ENCODE data around the gene C4orf36. TPM values are rescaled to one million over a fixed set of nuclear protein-coding genes. Genes with fewer than 3 reads are reported as not detected.

Gene C4orf36, protein sequence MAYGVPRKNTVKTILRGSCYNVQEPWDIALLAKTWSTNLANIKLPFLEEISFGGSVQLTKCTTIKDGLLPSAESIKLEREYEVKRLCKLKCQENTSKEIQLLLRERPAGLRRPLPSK
- total RNA-seq (0.44 TPM), polyA plus RNA-seq (ENCODE audit: insufficient read depth in 1 of 8, insufficient read length in 8 of 8, low replicate concordance in 1 of 8) (under 1 TPM in 4 of 8 donors, not detected in 4; 0.21 to 0.32 (median 0.24) TPM)
- long read RNA-seq, donor 1 = 0 reads
- long read RNA-seq, donor 2 = 0 reads
- long read RNA-seq, donor 3 = 0 reads
- long read RNA-seq, donor 4 = 0 reads
- long read RNA-seq, donor 5 = 0 reads
- long read RNA-seq, donor 6 = 0 reads
- long read RNA-seq, donor 7 = 0 reads
- long read RNA-seq, donor 8 = 0 reads
- long read RNA-seq, donor 9 = 0 reads
- long read RNA-seq, donor 10 = 0 reads
- long read RNA-seq, donor 11 = 0 reads

DNA sequence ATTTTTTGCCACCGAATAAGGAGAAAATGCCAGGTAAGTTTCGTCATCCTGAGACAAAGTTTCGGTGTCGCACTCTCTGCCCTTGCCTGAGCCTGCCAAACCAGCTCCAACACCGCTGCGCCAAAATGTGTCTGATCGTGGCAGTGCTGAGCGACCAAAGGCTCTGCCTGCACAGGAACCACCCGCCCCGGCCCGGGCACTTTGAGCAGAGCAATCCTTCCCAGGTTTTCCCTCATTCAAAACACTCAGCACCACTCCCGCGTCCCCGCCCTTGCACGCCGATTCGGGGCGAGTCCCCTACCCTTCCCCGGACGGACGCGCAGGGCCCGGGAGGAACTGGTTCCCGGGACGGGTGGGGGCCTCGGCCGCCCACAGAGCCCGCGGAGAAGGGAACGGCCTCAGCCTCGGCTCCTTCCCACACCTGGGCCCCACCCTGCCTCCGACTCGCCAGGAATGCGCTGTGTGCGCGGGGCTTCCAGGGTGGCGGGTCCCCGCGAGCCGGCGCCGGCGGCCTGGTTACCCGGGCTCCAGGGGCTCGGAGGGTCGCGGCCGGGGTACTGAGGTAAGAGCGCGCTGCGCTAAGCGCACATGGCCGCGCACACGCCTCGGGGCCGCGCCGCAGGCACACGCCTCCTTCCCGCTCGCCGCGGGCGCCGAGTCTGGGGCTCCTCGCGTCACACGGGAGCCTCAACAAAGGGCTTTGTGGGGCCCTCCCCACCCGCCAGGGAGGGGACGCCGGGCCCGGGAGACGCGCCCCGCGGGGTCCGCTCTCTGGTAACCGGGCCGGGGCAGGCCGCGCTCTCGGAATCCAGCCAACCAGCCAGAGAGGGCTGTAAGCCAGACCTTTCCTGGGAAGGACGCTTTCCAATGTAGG is at the start of gene C4orf36:
TSS of gene C4orf36 (minus strand) at position 661 of the 874 bp plus-strand sequence. CDS start 902 bp downstream, outside the sequence.
- under 1% methylated on average over 83 of the region's 84 CpGs for WGBS (ENCODE audit: insufficient coverage)
- Histone ChIP-seq H3K27me3 (ENCODE audit: control insufficient read depth, insufficient read depth, low read length) (peaks cover 12% of the 10 kb centered on the region), H3K4me1 (ENCODE audit: control insufficient read depth, insufficient read depth, low read length) (peaks cover 6% of the 10 kb centered on the region), H3K27ac (ENCODE audit: low read length) (no peak within 1 kb of the TSS), H3K9me3 (replicated peaks; ENCODE audit: control insufficient read depth, low read depth, low read length) (no peaks in the 10 kb centered on the region), H3K36me3 (ENCODE audit: control insufficient read depth, insufficient read depth, low read length) (no peaks in the 10 kb centered on the region), H3K4me3 (ENCODE audit: low read length) (peak within 1 kb of the TSS; percentile 66)
- DNase-seq = peak; percentile 72

DNA sequence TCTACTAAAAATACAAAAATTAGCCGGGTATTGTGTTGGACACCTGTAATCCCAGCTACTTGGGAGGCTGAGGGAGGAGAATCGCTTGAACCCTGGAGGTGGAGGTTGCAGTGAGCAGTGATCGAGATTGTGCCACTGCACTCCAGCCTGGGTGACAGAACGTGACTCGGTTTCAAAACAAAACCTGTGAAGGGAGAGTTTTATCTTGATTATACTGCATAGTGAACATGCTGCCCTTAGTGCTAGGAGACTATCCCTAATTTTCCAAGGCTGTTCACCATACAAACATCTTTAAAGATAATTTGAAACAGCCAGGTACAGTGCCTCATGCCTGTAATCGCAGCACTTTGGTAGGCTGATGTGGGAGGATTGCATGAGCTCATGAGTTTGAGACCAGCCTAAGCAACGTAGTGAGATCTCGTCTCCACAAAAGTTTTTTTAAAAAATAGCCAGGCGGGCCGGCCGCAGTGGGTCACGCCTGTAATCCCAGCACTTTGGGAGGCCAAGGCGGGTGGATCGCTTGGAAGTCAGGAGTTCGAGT is 48.8 kb upstream of the C4orf36 start:
- Histone ChIP-seq H3K27ac (ENCODE audit: low read length) (no peak overlapping the region), H3K36me3 (ENCODE audit: control insufficient read depth, insufficient read depth, low read length) (no peaks in the 10 kb centered on the region), H3K4me3 (ENCODE audit: low read length) (no peak overlapping the region), H3K9me3 (replicated peaks; ENCODE audit: control insufficient read depth, low read depth, low read length) (no peaks in the 10 kb centered on the region), H3K27me3 (ENCODE audit: control insufficient read depth, insufficient read depth, low read length) (peaks cover 4% of the 10 kb centered on the region), H3K4me1 (ENCODE audit: control insufficient read depth, insufficient read depth, low read length) (peaks cover 4% of the 10 kb centered on the region)
- 86% methylated on average over 12 of the region's 15 CpGs for WGBS (ENCODE audit: insufficient coverage)
- DNase-seq = no peak

DNA sequence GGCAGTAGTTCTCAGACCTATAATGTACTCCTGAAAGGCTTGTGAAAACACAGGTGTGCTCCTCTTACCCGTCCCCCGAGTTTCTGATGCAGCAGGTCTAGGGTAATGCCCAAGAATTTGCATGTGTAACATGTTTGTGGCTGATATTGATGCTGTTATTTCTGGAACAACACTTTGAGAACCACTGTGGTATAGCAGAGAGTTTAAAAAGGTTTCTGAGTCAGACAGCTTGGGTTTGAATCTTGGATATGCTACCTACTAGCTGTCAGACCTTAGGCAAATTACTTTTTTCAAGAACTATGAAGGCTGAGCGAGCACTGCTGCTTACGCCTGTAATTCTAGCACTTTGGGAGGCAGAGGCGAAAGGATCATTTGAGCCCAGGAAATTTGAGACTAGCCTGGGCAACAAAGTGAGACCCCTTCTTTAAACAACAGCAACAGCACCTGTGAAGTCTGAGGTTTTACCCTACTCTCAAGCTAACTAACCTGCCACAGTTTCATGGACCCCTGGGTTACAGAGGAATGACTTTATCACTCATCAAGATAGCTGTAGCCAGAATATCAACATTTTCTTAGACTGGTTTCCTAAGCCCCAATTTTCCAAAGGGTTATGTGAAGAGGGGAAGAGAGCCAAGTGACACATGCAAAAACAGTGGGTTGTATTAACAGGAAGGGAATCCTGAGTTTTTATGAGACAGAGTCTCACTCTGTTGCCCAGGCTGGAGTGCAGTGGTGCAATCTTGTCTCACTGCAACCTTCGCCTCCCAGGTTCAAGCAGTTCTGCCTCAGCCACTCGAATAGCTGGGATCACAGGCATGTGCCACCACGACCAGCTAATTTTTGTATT is 47.7 kb upstream of the C4orf36 start:
- Histone ChIP-seq H3K27ac (ENCODE audit: low read length) (no peak overlapping the region), H3K4me1 (ENCODE audit: control insufficient read depth, insufficient read depth, low read length) (peaks cover 14% of the 10 kb centered on the region), H3K4me3 (ENCODE audit: low read length) (no peak overlapping the region), H3K9me3 (replicated peaks; ENCODE audit: control insufficient read depth, low read depth, low read length) (no peaks in the 10 kb centered on the region), H3K27me3 (ENCODE audit: control insufficient read depth, insufficient read depth, low read length) (peaks cover 15% of the 10 kb centered on the region), H3K36me3 (ENCODE audit: control insufficient read depth, insufficient read depth, low read length) (no peaks in the 10 kb centered on the region)
- no peak for DNase-seq
- WGBS (ENCODE audit: insufficient coverage) = 67% methylated on average over 5 of the region's 8 CpGs

DNA sequence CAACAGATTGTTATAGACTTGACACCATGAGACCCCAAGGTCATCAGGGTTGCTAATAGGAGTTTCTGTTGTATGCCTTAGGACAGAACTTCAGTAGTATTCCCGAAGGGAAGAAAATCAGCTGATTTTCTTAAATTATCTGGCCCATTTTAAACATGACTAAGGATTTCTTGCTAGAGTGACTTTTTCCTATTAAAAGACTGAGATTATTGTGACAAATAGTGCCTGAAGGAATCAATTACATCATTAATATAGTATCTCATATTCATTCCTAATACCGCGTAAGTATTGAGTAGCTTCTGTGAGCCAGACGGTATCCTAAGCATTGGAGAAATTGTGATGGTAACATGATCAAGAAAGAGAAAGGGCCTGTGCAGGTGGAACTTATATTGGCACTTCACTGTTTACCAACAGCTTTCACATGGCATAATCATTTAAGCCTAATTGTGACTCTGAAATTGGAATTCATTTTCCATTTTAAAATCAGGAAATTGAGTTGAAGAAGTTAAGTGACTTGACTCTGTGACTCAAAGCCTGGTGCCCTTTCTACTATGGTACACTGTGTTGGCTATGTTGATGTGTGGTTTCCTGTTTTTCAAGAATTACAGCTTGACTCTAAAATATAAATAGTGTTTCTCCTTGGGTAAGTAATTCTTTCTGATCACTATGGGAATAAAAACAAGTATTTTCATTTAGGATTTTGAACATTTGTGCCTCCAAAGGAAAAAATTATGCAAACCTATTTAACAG is 46.7 kb upstream of the C4orf36 start:
- peaks cover 17% of the 10 kb centered on the region for H3K4me1 ChIP-seq (ENCODE audit: control insufficient read depth, insufficient read depth, low read length)
- H3K9me3 ChIP-seq (replicated peaks; ENCODE audit: control insufficient read depth, low read depth, low read length) = no peaks in the 10 kb centered on the region
- no peak overlapping the region for H3K4me3 ChIP-seq (ENCODE audit: low read length)
- no peak overlapping the region for H3K27ac ChIP-seq (ENCODE audit: low read length)
- H3K36me3 ChIP-seq (ENCODE audit: control insufficient read depth, insufficient read depth, low read length) = no peaks in the 10 kb centered on the region
- no CpG with 5 or more reads among the region's 4 CpGs for WGBS (ENCODE audit: insufficient coverage)
- peaks cover 15% of the 10 kb centered on the region for H3K27me3 ChIP-seq (ENCODE audit: control insufficient read depth, insufficient read depth, low read length)
- DNase-seq = peak; percentile 36

DNA sequence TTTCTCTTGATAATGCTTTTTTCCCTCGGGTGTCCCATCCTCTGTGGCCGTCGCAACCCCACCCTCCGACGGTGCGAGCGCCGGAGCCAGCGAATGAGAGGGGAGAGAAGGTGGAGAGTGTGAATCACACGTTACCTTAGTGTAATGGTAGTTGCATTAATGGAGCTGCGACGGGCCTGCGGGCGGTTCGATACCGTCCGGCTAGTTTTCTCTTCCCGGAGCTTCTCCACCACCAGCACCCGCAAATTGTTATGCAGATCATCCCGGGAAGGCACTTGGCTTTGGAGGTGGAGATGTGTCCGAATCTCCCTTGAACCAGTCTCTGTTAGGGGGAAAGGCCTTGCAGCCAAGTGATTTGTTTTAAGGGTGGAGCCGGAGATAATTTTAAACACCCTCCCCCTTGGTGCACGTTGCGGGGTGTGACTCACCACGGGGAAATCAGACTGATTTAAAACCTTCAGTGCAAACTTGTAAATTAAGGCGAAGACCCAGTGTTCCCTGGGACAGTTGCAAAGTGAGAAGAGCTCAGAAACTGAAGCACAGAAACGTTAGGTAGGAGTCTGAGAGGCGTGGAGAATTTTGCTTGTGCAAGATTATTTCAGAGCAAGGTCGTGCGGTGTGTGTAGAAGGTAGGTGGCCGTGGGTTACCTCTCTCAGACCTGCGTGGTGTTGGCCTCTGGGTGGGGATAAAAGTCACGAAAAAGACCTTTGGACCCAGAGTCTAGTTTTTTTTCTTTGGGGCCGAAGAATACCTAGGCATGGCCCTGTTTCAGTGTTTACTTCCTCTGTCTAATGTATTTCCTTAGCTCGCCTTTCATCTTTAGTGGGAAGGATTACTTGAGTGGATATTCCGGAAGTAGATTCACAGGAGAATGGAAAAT is 43.9 kb upstream of the C4orf36 start:
- Histone ChIP-seq H3K36me3 (ENCODE audit: control insufficient read depth, insufficient read depth, low read length) (no peaks in the 10 kb centered on the region), H3K9me3 (replicated peaks; ENCODE audit: control insufficient read depth, low read depth, low read length) (no peaks in the 10 kb centered on the region), H3K4me1 (ENCODE audit: control insufficient read depth, insufficient read depth, low read length) (peaks cover 17% of the 10 kb centered on the region), H3K4me3 (ENCODE audit: low read length) (peak overlapping the region; percentile 71), H3K27ac (ENCODE audit: low read length) (peak overlapping the region; percentile 53), H3K27me3 (ENCODE audit: control insufficient read depth, insufficient read depth, low read length) (peaks cover 15% of the 10 kb centered on the region)
- DNase-seq = peak; percentile 28
- 21% methylated on average over 8 of the region's 36 CpGs for WGBS (ENCODE audit: insufficient coverage)

DNA sequence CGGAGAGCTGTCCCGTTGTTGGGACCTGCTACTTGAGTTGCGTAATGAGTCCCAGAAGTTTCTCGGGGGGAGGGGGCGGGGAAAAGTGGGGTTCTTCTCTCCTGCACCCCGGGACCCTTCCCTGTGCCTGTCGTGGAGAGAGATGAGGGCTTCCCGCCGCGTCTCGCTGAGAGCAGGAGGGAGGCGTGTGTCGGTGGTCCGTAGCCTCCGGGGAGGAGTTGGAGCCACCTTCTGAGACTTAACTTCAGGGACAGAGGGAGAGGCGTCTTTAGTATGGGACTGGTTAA is 43.3 kb upstream of the C4orf36 start:
- under 1% methylated on average over 13 of the region's 16 CpGs for WGBS (ENCODE audit: insufficient coverage)
- H3K36me3 ChIP-seq (ENCODE audit: control insufficient read depth, insufficient read depth, low read length) = no peaks in the 10 kb centered on the region
- H3K9me3 ChIP-seq (replicated peaks; ENCODE audit: control insufficient read depth, low read depth, low read length) = no peaks in the 10 kb centered on the region
- no peak for DNase-seq
- H3K27ac ChIP-seq (ENCODE audit: low read length) = peak overlapping the region; percentile 67
- peaks cover 17% of the 10 kb centered on the region for H3K4me1 ChIP-seq (ENCODE audit: control insufficient read depth, insufficient read depth, low read length)
- peak overlapping the region; percentile 71 for H3K4me3 ChIP-seq (ENCODE audit: low read length)
- H3K27me3 ChIP-seq (ENCODE audit: control insufficient read depth, insufficient read depth, low read length) = peaks cover 15% of the 10 kb centered on the region

DNA sequence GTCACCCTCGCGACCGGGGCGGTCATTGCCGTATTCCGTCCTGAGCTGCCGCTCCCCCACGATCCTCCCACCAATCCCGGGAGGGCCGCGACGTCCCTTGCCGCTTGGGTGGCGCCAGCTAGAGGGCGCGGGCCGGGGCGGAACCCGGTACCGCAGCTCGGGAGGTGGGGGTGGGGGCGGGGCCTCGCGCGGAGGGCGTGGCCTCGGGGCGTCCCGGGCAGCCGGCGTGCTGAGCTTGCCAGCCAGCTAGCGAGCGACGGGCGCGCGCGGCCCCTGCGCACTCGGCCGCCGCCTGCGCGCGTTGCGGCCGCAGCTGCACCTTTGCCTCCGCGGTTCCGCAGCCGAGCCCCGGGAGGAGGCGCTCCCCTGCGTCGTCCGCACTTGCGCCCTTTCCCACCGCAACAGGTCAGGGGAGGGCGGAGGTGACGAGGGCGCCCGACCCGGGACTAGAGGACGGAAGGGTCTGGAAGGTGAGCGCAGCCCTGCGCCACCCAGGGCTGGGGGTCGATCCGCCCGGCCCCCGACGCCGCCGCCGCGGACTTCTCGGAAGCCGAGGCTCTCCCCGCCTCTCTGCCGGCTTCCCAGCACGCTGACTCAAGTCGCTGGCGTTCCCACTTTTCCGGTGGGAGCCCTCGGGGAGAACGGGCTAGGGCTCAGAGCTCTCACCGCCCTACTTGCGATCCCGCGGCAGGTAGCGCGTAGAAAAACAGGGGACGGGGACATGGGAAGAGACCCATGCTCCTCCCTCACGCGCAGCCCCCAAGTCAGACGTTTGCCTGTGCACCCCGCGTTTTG is 42.7 kb upstream of the C4orf36 start, which contains the start of gene AFF1:
TSS of gene AFF1 (plus strand) at position 241 of the 795 bp plus-strand sequence. CDS start 13,523 bp downstream, outside the sequence.
- Histone ChIP-seq H3K27me3 (ENCODE audit: control insufficient read depth, insufficient read depth, low read length) (peaks cover 15% of the 10 kb centered on the region), H3K4me1 (ENCODE audit: control insufficient read depth, insufficient read depth, low read length) (peaks cover 17% of the 10 kb centered on the region), H3K9me3 (replicated peaks; ENCODE audit: control insufficient read depth, low read depth, low read length) (no peaks in the 10 kb centered on the region), H3K36me3 (ENCODE audit: control insufficient read depth, insufficient read depth, low read length) (no peaks in the 10 kb centered on the region), H3K4me3 (ENCODE audit: low read length) (peak within 1 kb of the TSS; percentile 71), H3K27ac (ENCODE audit: low read length) (peak within 1 kb of the TSS; percentile 85)
- peak; percentile 93 for DNase-seq
- WGBS (ENCODE audit: insufficient coverage) = under 1% methylated on average over 85 of the region's 97 CpGs

DNA sequence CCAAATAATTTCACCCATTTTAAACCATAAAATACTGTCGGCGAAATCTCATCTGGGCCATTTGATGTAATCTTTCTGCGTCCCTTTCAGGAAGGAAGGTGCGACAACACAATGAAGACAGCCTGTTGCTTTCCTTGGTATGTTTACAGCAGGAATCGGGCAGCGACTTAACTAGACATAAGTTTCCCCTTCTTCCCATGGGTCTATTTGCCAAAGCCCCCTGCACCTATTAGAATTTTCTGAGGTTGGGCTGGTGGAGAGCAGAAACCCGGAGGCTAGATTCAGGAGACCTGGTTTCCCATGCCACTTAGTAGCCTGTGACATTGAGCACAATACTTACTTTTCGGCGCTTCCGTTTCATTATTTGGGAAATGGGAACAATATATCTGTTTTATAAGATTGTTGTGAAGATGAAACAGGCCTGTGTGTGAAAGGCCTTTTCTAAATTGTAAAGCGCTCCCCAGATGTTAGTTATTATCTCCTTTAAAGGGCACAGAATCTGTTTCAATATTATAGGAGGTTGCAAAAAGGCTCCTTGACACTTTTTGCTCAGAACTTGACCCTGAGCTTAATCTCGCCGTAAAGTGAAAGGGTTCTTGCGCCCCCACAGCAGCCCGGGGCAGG is 42.0 kb upstream of the C4orf36 start:
- Histone ChIP-seq H3K36me3 (ENCODE audit: control insufficient read depth, insufficient read depth, low read length) (no peaks in the 10 kb centered on the region), H3K4me3 (ENCODE audit: low read length) (peak overlapping the region; percentile 66), H3K4me1 (ENCODE audit: control insufficient read depth, insufficient read depth, low read length) (peaks cover 17% of the 10 kb centered on the region), H3K9me3 (replicated peaks; ENCODE audit: control insufficient read depth, low read depth, low read length) (no peaks in the 10 kb centered on the region), H3K27me3 (ENCODE audit: control insufficient read depth, insufficient read depth, low read length) (peaks cover 15% of the 10 kb centered on the region), H3K27ac (ENCODE audit: low read length) (peak overlapping the region; percentile 85)
- WGBS (ENCODE audit: insufficient coverage) = 25% methylated on average over 8 of the region's 15 CpGs
- DNase-seq = no peak

Measured in muscle of leg (tissue), 16 donors.